Keratinocyte (primary cell): ENCODE results near the gene GSAP. TPM values are rescaled to one million over a fixed set of nuclear protein-coding genes. Genes with fewer than 3 reads are reported as not detected.

Experiments used
- DNase-seq: peaks from one replicate; pipeline ENCODE4 v3.0.0-alpha.2; 2011; ENCODE audit warnings: low read depth, missing footprints, low spot score
- FAIRE-seq: peaks from 2 replicates; lab custom pipeline; 2011; peaks lifted over from hg19 to GRCh38; lab: Jason Lieb, UNC
- H2AFZ ChIP-seq: 2 replicates; pipeline ENCODE4 v1.6.0; 2012; ENCODE audit warnings: low read length, control low read depth, inconsistent platforms; ENCODE audit not compliant: control insufficient read depth
- H3K27ac ChIP-seq: 2 replicates; pipeline ENCODE4 v1.5.1; 2011; ENCODE audit warnings: low read length; ENCODE audit not compliant: control insufficient read depth, insufficient read depth
- H3K27me3 ChIP-seq: 3 replicates; pipeline ENCODE4 v1.6.0; 2011; ENCODE audit warnings: low read length; ENCODE audit not compliant: control insufficient read depth, insufficient read depth; ENCODE audit errors: extremely low read depth
- H3K36me3 ChIP-seq, 2 experiments: 2 replicates in 1 of 2; 3 replicates in 1 of 2; pipeline ENCODE4 v1.5.1; 2011; ENCODE audit warnings: low read length in 2 of 2, mild to moderate bottlenecking in 1 of 2; ENCODE audit not compliant: control insufficient read depth in 2 of 2, insufficient read depth in 2 of 2; ENCODE audit errors: extremely low read depth in 1 of 2
- H3K4me1 ChIP-seq: 3 replicates; pipeline ENCODE4 v1.5.1; 2011; ENCODE audit warnings: low read length; ENCODE audit not compliant: control insufficient read depth, insufficient read depth; ENCODE audit errors: extremely low read depth
- H3K4me2 ChIP-seq: 3 replicates; pipeline ENCODE4 v1.6.0; 2011; ENCODE audit warnings: low read depth, low read length; ENCODE audit not compliant: control insufficient read depth, insufficient read depth; ENCODE audit errors: extremely low read depth
- H3K4me3 ChIP-seq, 3 experiments: fragments of 200-600 bp in 1 of 3; sonication (generic) in 1 of 3; 2 replicates in 2 of 3; 3 replicates in 1 of 3; pipeline ENCODE4 v1.5.1; 2011 to 2016; ENCODE audit warnings: low read length in 3 of 3, mild to moderate bottlenecking in 3 of 3, control low read depth in 2 of 3, inconsistent platforms in 1 of 3, low read depth in 1 of 3, mixed read lengths in 1 of 3, mixed run types in 1 of 3, moderate library complexity in 1 of 3; ENCODE audit not compliant: control insufficient read depth in 2 of 3, insufficient read depth in 2 of 3; ENCODE audit errors: extremely low read depth in 1 of 3
- H3K79me2 ChIP-seq: 2 replicates; pipeline ENCODE4 v1.6.0; 2012; ENCODE audit warnings: low read length; ENCODE audit not compliant: control insufficient read depth, insufficient read depth
- H3K9ac ChIP-seq: 3 replicates; pipeline ENCODE4 v1.6.0; 2011; ENCODE audit warnings: low read length; ENCODE audit not compliant: control insufficient read depth, insufficient read depth; ENCODE audit errors: extremely low read depth
- H3K9me1 ChIP-seq: 3 replicates; pipeline ENCODE4 v1.6.0; 2011; ENCODE audit warnings: low read length; ENCODE audit not compliant: control insufficient read depth, insufficient read depth; ENCODE audit errors: extremely low read depth
- H3K9me3 ChIP-seq: 2 replicates; pipeline ENCODE4 v1.5.1; 2012; ENCODE audit warnings: low read depth, low read length; ENCODE audit not compliant: control insufficient read depth
- H4K20me1 ChIP-seq: 3 replicates; pipeline ENCODE4 v1.6.0; 2011; ENCODE audit warnings: low read length; ENCODE audit not compliant: control insufficient read depth, insufficient read depth; ENCODE audit errors: extremely low read depth
- EZH2 ChIP-seq: IDR thresholded peaks from one replicate; pipeline ENCODE4 v1.6.1; 2012; ENCODE audit warnings: inconsistent platforms, mild to moderate bottlenecking, low read length, moderate library complexity
- dilution Hi-C: fragments of 300-500 bp; cut with MboI; formaldehyde crosslinking; loops from one replicate; pipeline ENCODE4 v1.7.0; 2020; ENCODE audit warnings: low sequenced_read_pairs; ENCODE audit not compliant: extremely low pct_ligation_motif_present
- polyA plus RNA-seq, 5 experiments: library from polyadenylated mRNA; depleted of rRNA in 3 of 5; stranded (reverse) in 3 of 5; stranded (forward) in 1 of 5; unstranded in 1 of 5; fragments of >200 nt; gene quantifications; 1 replicate in 1 of 5; 2 replicates in 3 of 5; 3 replicates in 1 of 5; pipeline versions ENCODE4 v1.2.1 to v1.2.3, GENCODE V29; 2011 to 2012; ENCODE audit warnings: missing spikeins in 2 of 5, low read depth in 1 of 5, low replicate concordance in 1 of 5
- TF ChIP-seq, protein P1 (sequence below), 3 experiments: IDR thresholded peaks in 1 of 3; conservative IDR thresholded peaks in 1 of 3; optimal IDR thresholded peaks in 1 of 3; 2 replicates in 2 of 3; 3 replicates in 1 of 3; pipeline versions ENCODE3 to v1.5.1; 2011; ENCODE audit warnings: low read length in 3 of 3, mild to moderate bottlenecking in 3 of 3, moderate library complexity in 2 of 3, control low read depth in 1 of 3, inconsistent platforms in 1 of 3; ENCODE audit not compliant: insufficient read depth in 2 of 3; ENCODE audit errors: extremely low read depth in 1 of 3

Gene GSAP
- polyA plus RNA-seq, 1 donor (not counting 4 experiments of a cell fraction or from before 2014, with no cell fraction given), result 5.4 TPM

DNA sequence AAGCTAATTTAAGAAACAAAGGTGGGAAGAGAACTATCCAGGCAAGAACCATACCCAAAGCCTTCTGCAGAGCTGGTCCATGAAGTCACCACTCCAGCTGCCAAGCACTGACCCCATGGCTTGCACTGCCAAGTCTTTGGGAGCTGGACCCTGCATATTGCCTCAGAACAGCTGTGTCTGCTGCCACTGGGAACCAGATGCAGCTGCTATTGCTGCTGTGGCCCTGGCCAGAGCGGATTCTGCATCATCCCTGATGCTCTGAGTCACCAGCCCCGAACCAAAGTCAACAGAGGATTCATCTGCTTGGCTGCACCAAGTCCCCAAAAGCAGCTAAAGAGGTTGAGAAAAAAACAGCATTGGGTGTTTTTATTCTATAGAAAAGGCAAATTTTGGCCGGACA, 39.2 kb upstream of the GSAP start:
- H3K9ac ChIP-seq, result no peak overlapping the region
- FAIRE-seq, result no peak
- H3K4me1 ChIP-seq, result no peaks in the 10 kb centered on the region
- no peaks in the 10 kb centered on the region for H3K27me3 ChIP-seq
- no peaks in the 10 kb centered on the region for H4K20me1 ChIP-seq
- H3K9me1 ChIP-seq, result no peaks in the 10 kb centered on the region
- no peak for TF ChIP-seq EZH2
- TF ChIP-seq, protein P1, sequence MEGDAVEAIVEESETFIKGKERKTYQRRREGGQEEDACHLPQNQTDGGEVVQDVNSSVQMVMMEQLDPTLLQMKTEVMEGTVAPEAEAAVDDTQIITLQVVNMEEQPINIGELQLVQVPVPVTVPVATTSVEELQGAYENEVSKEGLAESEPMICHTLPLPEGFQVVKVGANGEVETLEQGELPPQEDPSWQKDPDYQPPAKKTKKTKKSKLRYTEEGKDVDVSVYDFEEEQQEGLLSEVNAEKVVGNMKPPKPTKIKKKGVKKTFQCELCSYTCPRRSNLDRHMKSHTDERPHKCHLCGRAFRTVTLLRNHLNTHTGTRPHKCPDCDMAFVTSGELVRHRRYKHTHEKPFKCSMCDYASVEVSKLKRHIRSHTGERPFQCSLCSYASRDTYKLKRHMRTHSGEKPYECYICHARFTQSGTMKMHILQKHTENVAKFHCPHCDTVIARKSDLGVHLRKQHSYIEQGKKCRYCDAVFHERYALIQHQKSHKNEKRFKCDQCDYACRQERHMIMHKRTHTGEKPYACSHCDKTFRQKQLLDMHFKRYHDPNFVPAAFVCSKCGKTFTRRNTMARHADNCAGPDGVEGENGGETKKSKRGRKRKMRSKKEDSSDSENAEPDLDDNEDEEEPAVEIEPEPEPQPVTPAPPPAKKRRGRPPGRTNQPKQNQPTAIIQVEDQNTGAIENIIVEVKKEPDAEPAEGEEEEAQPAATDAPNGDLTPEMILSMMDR (optimal IDR thresholded peaks at IDR 0.05 in 1 of 3, IDR thresholded peaks at IDR 0.05 in 1 of 3, conservative IDR thresholded peaks at IDR 0.05 in 1 of 3; ENCODE audit: extremely low read depth in 1 of 3, insufficient read depth in 2 of 3, low read length in 3 of 3), result no peak
- no peaks in the 10 kb centered on the region for H3K79me2 ChIP-seq
- no peaks in the 10 kb centered on the region for H3K9me3 ChIP-seq
- no peak overlapping the region for H3K4me3 ChIP-seq
- DNase-seq, result no peak
- H3K36me3 ChIP-seq, result no peaks in the 10 kb centered on the region
- H3K27ac ChIP-seq, result no peak overlapping the region
- H2AFZ ChIP-seq, result no peak overlapping the region
- dilution Hi-C loops, result no loop called here
- H3K4me2 ChIP-seq, result no peak overlapping the region

DNA sequence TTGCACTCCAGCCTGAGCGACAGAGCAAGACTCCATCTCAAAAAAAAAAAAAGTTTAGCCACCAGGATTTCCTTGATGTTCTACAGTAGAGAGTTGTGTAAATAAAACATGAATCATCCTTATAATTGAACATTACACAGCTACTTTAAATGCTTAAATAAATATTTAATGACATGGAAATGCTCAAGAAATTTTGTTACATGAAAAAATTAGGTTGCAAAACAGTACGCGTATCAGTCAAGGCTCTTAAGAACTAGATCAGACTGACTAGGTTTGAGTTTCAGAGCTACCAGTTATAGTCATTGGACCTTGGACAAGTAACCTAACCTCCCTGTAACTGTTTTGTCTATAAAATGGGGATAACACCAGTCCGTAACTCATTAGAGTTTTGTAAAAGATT, 38.7 kb upstream of the GSAP start:
- Histone ChIP-seq H3K9me1 (no peaks in the 10 kb centered on the region), H4K20me1 (no peaks in the 10 kb centered on the region), H3K4me2 (no peak overlapping the region), H3K27me3 (no peaks in the 10 kb centered on the region), H3K27ac (no peak overlapping the region), H3K9me3 (no peaks in the 10 kb centered on the region), H2AFZ (no peak overlapping the region), H3K9ac (no peak overlapping the region), H3K4me1 (no peaks in the 10 kb centered on the region), H3K79me2 (no peaks in the 10 kb centered on the region), H3K36me3 (no peaks in the 10 kb centered on the region), H3K4me3 (no peak overlapping the region)
- no peak for TF ChIP-seq EZH2
- TF ChIP-seq, protein P1 (optimal IDR thresholded peaks at IDR 0.05 in 1 of 3, IDR thresholded peaks at IDR 0.05 in 1 of 3, conservative IDR thresholded peaks at IDR 0.05 in 1 of 3; ENCODE audit: extremely low read depth in 1 of 3, insufficient read depth in 2 of 3, low read length in 3 of 3), result no peak
- dilution Hi-C loops, result no loop called here
- FAIRE-seq, result no peak
- no peak for DNase-seq
